H1 (cell line): ENCODE measurements around the gene PINLYP. TPM values are rescaled to one million over a fixed set of nuclear protein-coding genes. Genes with fewer than 3 reads are reported as not detected.

ENCODE experiments used
- CTCF ChIA-PET: fragments of 300-600 bp; sonication (Branson Sonifier 250); formaldehyde crosslinking; loops from one replicate; lab custom pipeline; 2021; ENCODE audit not compliant: partially characterized antibody; lab: Charles Lee
- POLR2A ChIA-PET: fragments of 300-600 bp; sonication (Branson Sonifier 250); formaldehyde crosslinking; loops from one replicate; lab custom pipeline; 2021; ENCODE audit warnings: inconsistent platforms; ENCODE audit not compliant: partially characterized antibody; lab: Charles Lee
- DNase-seq, 2 experiments: peaks; one replicate each; pipeline versions ENCODE4 v3.0.0 to v3.0.0-alpha.2; 2010 to 2022; ENCODE audit warnings: low spot score in 2 of 2, low read depth in 1 of 2, mixed read lengths in 1 of 2
- FAIRE-seq: peaks from 2 replicates; lab custom pipeline; 2011; peaks lifted over from hg19 to GRCh38; lab: Jason Lieb, UNC
- H2AFZ ChIP-seq: 2 replicates; pipeline ENCODE4 v1.8.1; 2012; ENCODE audit warnings: low read length, inconsistent platforms
- H2AK5ac ChIP-seq: 2 replicates; pipeline ENCODE4 v1.6.1; 2013; ENCODE audit warnings: low read depth, low read length
- H2BK120ac ChIP-seq: replicated peaks from 2 replicates; pipeline ENCODE3; 2013; ENCODE audit warnings: low read depth, low read length, inconsistent platforms
- H2BK12ac ChIP-seq: 2 replicates; pipeline ENCODE4 v1.6.1; 2013; ENCODE audit warnings: low read depth, low read length
- H2BK15ac ChIP-seq: 2 replicates; pipeline ENCODE4 v1.6.1; 2013; ENCODE audit warnings: low read length
- H2BK20ac ChIP-seq: 2 replicates; pipeline ENCODE4 v1.6.1; 2013; ENCODE audit warnings: low read length
- H2BK5ac ChIP-seq: 2 replicates; pipeline ENCODE4 v1.6.1; 2013; ENCODE audit warnings: low read depth, low read length
- H3K14ac ChIP-seq: 2 replicates; pipeline ENCODE4 v1.6.1; 2013; ENCODE audit warnings: inconsistent platforms; ENCODE audit not compliant: insufficient read length
- H3K18ac ChIP-seq: 2 replicates; pipeline ENCODE4 v1.6.1; 2013; ENCODE audit warnings: low read length; ENCODE audit errors: extremely low read depth
- H3K23ac ChIP-seq: 2 replicates; pipeline ENCODE4 v1.6.1; 2013; ENCODE audit warnings: inconsistent platforms; ENCODE audit not compliant: insufficient read length
- H3K23me2 ChIP-seq: 2 replicates; pipeline ENCODE4 v1.6.1; 2013; ENCODE audit warnings: low read depth, low read length
- H3K27ac ChIP-seq: 2 replicates; pipeline ENCODE4 v1.6.1; 2011; ENCODE audit warnings: low read depth, low read length, inconsistent platforms
- H3K27me3 ChIP-seq, 4 experiments: replicated peaks in 1 of 4; 1 replicate in 1 of 4; 2 replicates in 3 of 4; pipeline versions ENCODE4 v1.6.1 to v1.8.1; 2011 to 2013; ENCODE audit warnings: low read length in 3 of 4, mild to moderate bottlenecking in 3 of 4, inconsistent platforms in 2 of 4, mixed read lengths in 2 of 4, moderate library complexity in 1 of 4; ENCODE audit not compliant: control insufficient read depth in 3 of 4, insufficient read depth in 3 of 4; ENCODE audit errors: extremely low read depth in 1 of 4
- H3K36me3 ChIP-seq, 4 experiments: 2 replicates each; pipeline versions ENCODE4 v1.6.1 to v1.8.1; 2011 to 2013; ENCODE audit warnings: mild to moderate bottlenecking in 4 of 4, low read length in 3 of 4, moderate library complexity in 2 of 4, control low read depth in 1 of 4, inconsistent platforms in 1 of 4; ENCODE audit not compliant: insufficient read depth in 4 of 4, control insufficient read depth in 2 of 4
- H3K4ac ChIP-seq: replicated peaks from 2 replicates; pipeline ENCODE3; 2013; ENCODE audit warnings: low read length, low read depth, mixed read lengths, inconsistent platforms; ENCODE audit not compliant: insufficient read length
- H3K4me1 ChIP-seq, 4 experiments: replicated peaks in 1 of 4; 1 replicate in 1 of 4; 2 replicates in 3 of 4; pipeline versions ENCODE4 v1.6.1 to v1.8.1; 2011 to 2013; ENCODE audit warnings: low read length in 3 of 4, inconsistent platforms in 2 of 4, mixed read lengths in 1 of 4; ENCODE audit not compliant: insufficient read depth in 4 of 4, control insufficient read depth in 3 of 4
- H3K4me2 ChIP-seq, 2 experiments: 2 replicates each; pipeline versions ENCODE4 v1.6.1 to v1.8.1; 2011 to 2013; ENCODE audit warnings: low read depth in 2 of 2, low read length in 2 of 2, control low read depth in 1 of 2, inconsistent platforms in 1 of 2, mild to moderate bottlenecking in 1 of 2; ENCODE audit not compliant: insufficient read depth in 1 of 2
- H3K4me3 ChIP-seq, 4 experiments: fragments of 200-600, 300-600 bp in 1 of 4; sonication (generic), shearing (Covaris generic), sonication (Bioruptor Twin) in 1 of 4; 2 replicates each; pipeline versions ENCODE4 v1.5.1 to v1.8.1; 2011 to 2016; ENCODE audit warnings: low read length in 4 of 4, low read depth in 3 of 4, control low read depth in 2 of 4, inconsistent platforms in 2 of 4, mild to moderate bottlenecking in 2 of 4, mixed read lengths in 1 of 4, moderate library complexity in 1 of 4; ENCODE audit not compliant: insufficient read depth in 2 of 4; ENCODE audit errors: extremely low read depth in 1 of 4
- H3K56ac ChIP-seq: replicated peaks from 2 replicates; pipeline ENCODE3; 2013; ENCODE audit warnings: low read depth, mild to moderate bottlenecking, mixed read lengths, low read length, inconsistent platforms; ENCODE audit not compliant: insufficient read length
- H3K79me1 ChIP-seq: 2 replicates; pipeline ENCODE4 v1.6.1; 2013; ENCODE audit warnings: low read depth, low read length, control low read depth
- H3K79me2 ChIP-seq, 2 experiments: 2 replicates each; pipeline versions ENCODE4 v1.6.1 to v1.8.1; 2012 to 2013; ENCODE audit warnings: low read length in 2 of 2, mild to moderate bottlenecking in 2 of 2, inconsistent platforms in 1 of 2; ENCODE audit not compliant: insufficient read depth in 2 of 2, control insufficient read depth in 1 of 2
- H3K9ac ChIP-seq, 4 experiments: replicated peaks in 1 of 4; 1 replicate in 1 of 4; 2 replicates in 3 of 4; pipeline versions ENCODE4 v1.6.1 to v1.8.1; 2011 to 2013; ENCODE audit warnings: low read depth in 3 of 4, low read length in 3 of 4, control low read depth in 2 of 4, mild to moderate bottlenecking in 2 of 4, moderate library complexity in 2 of 4, inconsistent platforms in 1 of 4; ENCODE audit errors: extremely low read depth in 1 of 4
- H3K9me3 ChIP-seq, 2 experiments: 2 replicates each; pipeline versions ENCODE4 v1.6.1 to v1.8.1; 2012 to 2013; ENCODE audit warnings: mild to moderate bottlenecking in 2 of 2, moderate library complexity in 2 of 2, control low read depth in 1 of 2, inconsistent platforms in 1 of 2, low read depth in 1 of 2, low read length in 1 of 2, mixed read lengths in 1 of 2; ENCODE audit not compliant: insufficient read depth in 2 of 2
- H4K20me1 ChIP-seq, 2 experiments: replicated peaks in 1 of 2; 2 replicates each; pipeline versions ENCODE3 to v1.8.1; 2011 to 2013; ENCODE audit warnings: inconsistent platforms in 2 of 2, low read length in 2 of 2, mild to moderate bottlenecking in 1 of 2; ENCODE audit not compliant: insufficient read depth in 2 of 2, control insufficient read depth in 1 of 2
- H4K5ac ChIP-seq: 2 replicates; pipeline ENCODE4 v1.6.1; 2013; ENCODE audit warnings: low read length, low read depth, mixed read lengths, inconsistent platforms; ENCODE audit not compliant: insufficient read length
- H4K8ac ChIP-seq: 2 replicates; pipeline ENCODE4 v1.8.0; 2013; ENCODE audit warnings: mild to moderate bottlenecking, moderate library complexity, low read length, inconsistent platforms; ENCODE audit not compliant: insufficient read depth; ENCODE audit errors: extremely low read depth
- H4K91ac ChIP-seq: replicated peaks from 2 replicates; pipeline ENCODE3; 2013; ENCODE audit warnings: low read length, mixed read lengths, inconsistent platforms; ENCODE audit not compliant: insufficient read length
- BRCA1 ChIP-seq: IDR thresholded peaks from 2 replicates; pipeline ENCODE4 v1.6.1; 2012; ENCODE audit warnings: low read depth, low read length, improper control_type of control experiment
- CBX5 ChIP-seq: fragments of 300-800, 300-1000 bp; sonication (generic); IDR thresholded peaks from 2 replicates; pipeline ENCODE4 v1.7.1; 2016; ENCODE audit warnings: antibody characterized with exemption, low read length, low read depth
- CHD2 ChIP-seq: IDR thresholded peaks from 2 replicates; pipeline ENCODE4 v1.6.1; 2012; ENCODE audit warnings: low read length, improper control_type of control experiment
- CREB1 ChIP-seq: IDR thresholded peaks from 2 replicates; pipeline ENCODE4 v1.6.1; 2012; ENCODE audit warnings: inconsistent platforms
- KDM4A ChIP-seq: IDR thresholded peaks from one replicate; pipeline ENCODE4 v1.7.1; 2012; ENCODE audit warnings: low read depth, mild to moderate bottlenecking, moderate library complexity, low read length, inconsistent platforms; ENCODE audit not compliant: severe bottlenecking
- MAX ChIP-seq: IDR thresholded peaks from 2 replicates; pipeline ENCODE4 v1.6.1; 2012; ENCODE audit warnings: inconsistent platforms
- PHF8 ChIP-seq: fragments of 200-600 bp; sonication (generic); conservative IDR thresholded peaks from 2 replicates; pipeline ENCODE4 v1.7.1; 2012; ENCODE audit warnings: low read depth, mild to moderate bottlenecking, inconsistent platforms, low read length, moderate library complexity
- POLR2A ChIP-seq, 2 experiments: IDR thresholded peaks; 1 replicate in 1 of 2; 2 replicates in 1 of 2; pipeline ENCODE4 v1.6.1; 2011; ENCODE audit warnings: low read depth in 2 of 2, low read length in 2 of 2, mild to moderate bottlenecking in 2 of 2; ENCODE audit errors: control extremely low read depth in 1 of 2
- POLR2AphosphoS5 ChIP-seq: IDR thresholded peaks from 2 replicates; pipeline ENCODE4 v1.6.1; 2011; ENCODE audit warnings: low read depth, low read length
- RNF2 ChIP-seq: fragments of 200-900, 300-1000 bp; sonication (generic); IDR thresholded peaks from 2 replicates; pipeline ENCODE4 v1.7.1; 2016; ENCODE audit warnings: borderline replicate concordance, low read depth, mild to moderate bottlenecking, antibody characterized with exemption, low read length; ENCODE audit not compliant: poor library complexity, severe bottlenecking; ENCODE audit errors: missing control alignments
- SIN3A ChIP-seq, 2 experiments: IDR thresholded peaks in 1 of 2; conservative IDR thresholded peaks in 1 of 2; 2 replicates each; pipeline ENCODE4 v1.6.1; 2011 to 2012; ENCODE audit warnings: low read length in 2 of 2, improper control_type of control experiment in 1 of 2, low read depth in 1 of 2, mild to moderate bottlenecking in 1 of 2
- SRF ChIP-seq: IDR thresholded peaks from 2 replicates; pipeline ENCODE4 v1.6.1; 2011; ENCODE audit warnings: mild to moderate bottlenecking, low read depth, low read length, moderate library complexity
- TCF12 ChIP-seq: IDR thresholded peaks from 2 replicates; pipeline ENCODE4 v1.6.1; 2011; ENCODE audit warnings: low read depth, mild to moderate bottlenecking, low read length
- TEAD4 ChIP-seq: IDR thresholded peaks from 2 replicates; pipeline ENCODE4 v1.6.1; 2012; ENCODE audit warnings: low read depth, low read length, inconsistent platforms, mixed read lengths
- WGBS, 2 experiments: shearing (Covaris generic) in 1 of 2; methylation state at CpG; one replicate each; pipeline versions ENCODE4 v1.1.6 to v1.1.7; 2013 to 2015; ENCODE audit warnings: low lambda C conversion rate in 2 of 2, mixed read lengths in 2 of 2, inconsistent platforms in 1 of 2, low coverage in 1 of 2, missing lambda C conversion rate in 1 of 2; ENCODE audit not compliant: insufficient replicate concordance in 2 of 2, insufficient coverage in 1 of 2, insufficient read length in 1 of 2; ENCODE audit errors: extremely low coverage in 1 of 2, missing lambda C conversion rate in 1 of 2; 5-methylcytosine and 5-hydroxymethylcytosine counted together
- polyA plus RNA-seq, 7 experiments: library from polyadenylated mRNA; depleted of rRNA in 3 of 7; stranded (reverse) in 5 of 7; unstranded in 2 of 7; fragments of >200 nt in 5 of 7; fragments of 200-250 nt in 2 of 7; gene quantifications; 1 replicate in 5 of 7; 2 replicates in 1 of 7; 4 replicates in 1 of 7; pipeline versions ENCODE4 v1.2.1 to v1.2.3, GENCODE V29; 2011 to 2013; ENCODE audit warnings: missing spikeins in 2 of 7, mixed read lengths in 2 of 7
- total RNA-seq: library from RNA; stranded (reverse); fragmentation: NEBNext Ultra II Directional; extraction: Animal tissue kit (Norgen Biotek cat#: 25700); gene quantifications from 2 replicates; pipeline ENCODE4 v1.2.1, GENCODE V29; 2021

The PINLYP gene
- total and polyA plus RNA-seq, 2 of the 8 experiments (the other 6 are each of a cell fraction or from before 2014, with no cell fraction given) = 7.5 to 31.3 TPM

GRCh38 chr19:43618921-43619261 is 43.3 kb downstream of the PINLYP start:
- Histone ChIP-seq H2AFZ (peak overlapping the region; percentile 93), H3K4me2 (peak overlapping the region; percentile 89 to 96), H3K4me3 (peak overlapping the region; percentile 69 to 81 (median 76)), H4K91ac (peak overlapping the region; percentile 90), H3K79me1 (peaks cover 2% of the 10 kb centered on the region), H3K56ac (peak overlapping the region; percentile 92), H2BK20ac (no peak overlapping the region), H2BK120ac (peak overlapping the region; percentile 21), H3K79me2 (peaks cover 0 to 11% of the 10 kb centered on the region in 2 experiments; a peak in 2 of 4 replicates), H3K27me3 (no peaks in the 10 kb centered on the region), H4K20me1 (peaks cover 0 to 1% of the 10 kb centered on the region in 2 experiments), H3K23me2 (peaks cover 10% of the 10 kb centered on the region), H4K5ac (peak overlapping the region; percentile 98), H3K23ac (no peak overlapping the region), H3K27ac (peak overlapping the region; percentile 99), H2BK12ac (no peak overlapping the region), H3K36me3 (peaks cover 0 to under 1% (median 0%) of the 10 kb centered on the region in 4 experiments; a peak in 1 of 8 replicates), H3K14ac (no peak overlapping the region), H4K8ac (peak overlapping the region; percentile 100), H3K18ac (peak overlapping the region; percentile 89), H3K9me3 (no peaks in the 10 kb centered on the region), H2AK5ac (no peak overlapping the region), H3K9ac (peak overlapping the region in 3 of 4 experiments; percentile 96 to 97 (median 96); a peak in 6 of 7 replicates), H2BK5ac (peak overlapping the region; percentile 97), H3K4me1 (peaks cover 4 to 13% (median 7%) of the 10 kb centered on the region in 4 experiments), H3K4ac (peak overlapping the region; percentile 96), H2BK15ac (no peak overlapping the region)
- 11% methylated on average over 14 of the region's 14 CpGs; no CpG with 5 or more reads in 1 of the 2 experiments for WGBS, 2 experiments
- ChIA-PET CTCF (interaction anchor here (0.6 to 1.7 kb wide), 2 partner anchors 19 to 1206 kb away, joined by 3 to 5 read pairs; no protein-coding TSS in a partner anchor), POLR2A (no interaction called here)
- FAIRE-seq = peak; percentile 52
- DNase-seq = no peak
- no peak for TF ChIP-seq CREB1
- TF ChIP-seq SRF = no peak
- no peak for TF ChIP-seq PHF8
- no peak for TF ChIP-seq CHD2
- no peak for TF ChIP-seq POLR2AphosphoS5
- peak in 1 of 2 experiments; percentile 35; a peak in 1 of 3 replicates for TF ChIP-seq POLR2A (IDR thresholded peaks at IDR 0.05; ENCODE audit: control extremely low read depth in 1 of 2, low read depth in 2 of 2, low read length in 2 of 2)
- TF ChIP-seq KDM4A = no peak
- TF ChIP-seq TEAD4 = no peak
- 0 out of 4 replicates have a peak, but pooled peaks of 1 of the 2 experiments have one; percentile 24 for TF ChIP-seq SIN3A (conservative IDR thresholded peaks at IDR 0.05 in 1 of 2, IDR thresholded peaks at IDR 0.05 in 1 of 2; ENCODE audit: low read depth in 1 of 2, low read length in 2 of 2)
- no peak for TF ChIP-seq RNF2
- no peak for TF ChIP-seq BRCA1
- no peak for TF ChIP-seq CBX5
- no peak for TF ChIP-seq TCF12
- TF ChIP-seq MAX = no peak
